Brain microvascular endothelial cell (primary cell): ENCODE measurements around the gene PRDM15.

Experiments
- DNase-seq: peaks from one replicate; pipeline ENCODE4 v3.0.0-alpha.2; 2020
- H3K27ac ChIP-seq: fragments of 250-450 bp; sonication (Bioruptor Pico); 2 replicates; pipeline ENCODE4 v1.5.1; 2020; ENCODE audit warnings: mild to moderate bottlenecking, moderate library complexity
- H3K27me3 ChIP-seq: fragments of 250-450 bp; sonication (Bioruptor Pico); replicated peaks from 2 replicates; pipeline ENCODE4 v1.5.1; 2020; ENCODE audit warnings: mild to moderate bottlenecking
- H3K36me3 ChIP-seq: fragments of 250-450 bp; sonication (Bioruptor Pico); replicated peaks from 2 replicates; pipeline ENCODE4 v1.5.1; 2020; ENCODE audit warnings: mild to moderate bottlenecking
- H3K4me3 ChIP-seq: 2 replicates; pipeline ENCODE4 v1.5.1; 2011; ENCODE audit warnings: low read depth, mild to moderate bottlenecking, control low read depth, low read length, moderate library complexity
- in situ Hi-C: cut with HindIII; loops from 2 replicates; pipeline ENCODE4 v1.10.0; 2017; ENCODE audit warnings: low sequenced_read_pairs, low pct_ligation_motif_present
- TF ChIP-seq, protein P1 (sequence below): IDR thresholded peaks from 2 replicates; pipeline ENCODE4 v1.5.1; 2011; ENCODE audit warnings: low read depth, mild to moderate bottlenecking, moderate library complexity, low read length, control low read depth, inconsistent platforms; ENCODE audit errors: missing control alignments

PRDM15 gene

GRCh38 chr21:41764558-41765419 is 114.4 kb downstream of the PRDM15 start:
- in situ Hi-C loops, result loop anchor here (10.0 kb wide), 1 partner anchor 150 kb away; no protein-coding TSS in a partner anchor
- Histone ChIP-seq H3K36me3 (no peaks in the 10 kb centered on the region), H3K4me3 (no peak overlapping the region)

GRCh38 chr21:41763996-41764395 is 115.1 kb downstream of the PRDM15 start:
- in situ Hi-C loops, result loop anchor here (10.0 kb wide), 1 partner anchor 149 kb away; no protein-coding TSS in a partner anchor
- no peak overlapping the region for H3K27ac ChIP-seq
- H3K27me3 ChIP-seq, result peaks cover 45% of the 10 kb centered on the region
- TF ChIP-seq, protein P1, sequence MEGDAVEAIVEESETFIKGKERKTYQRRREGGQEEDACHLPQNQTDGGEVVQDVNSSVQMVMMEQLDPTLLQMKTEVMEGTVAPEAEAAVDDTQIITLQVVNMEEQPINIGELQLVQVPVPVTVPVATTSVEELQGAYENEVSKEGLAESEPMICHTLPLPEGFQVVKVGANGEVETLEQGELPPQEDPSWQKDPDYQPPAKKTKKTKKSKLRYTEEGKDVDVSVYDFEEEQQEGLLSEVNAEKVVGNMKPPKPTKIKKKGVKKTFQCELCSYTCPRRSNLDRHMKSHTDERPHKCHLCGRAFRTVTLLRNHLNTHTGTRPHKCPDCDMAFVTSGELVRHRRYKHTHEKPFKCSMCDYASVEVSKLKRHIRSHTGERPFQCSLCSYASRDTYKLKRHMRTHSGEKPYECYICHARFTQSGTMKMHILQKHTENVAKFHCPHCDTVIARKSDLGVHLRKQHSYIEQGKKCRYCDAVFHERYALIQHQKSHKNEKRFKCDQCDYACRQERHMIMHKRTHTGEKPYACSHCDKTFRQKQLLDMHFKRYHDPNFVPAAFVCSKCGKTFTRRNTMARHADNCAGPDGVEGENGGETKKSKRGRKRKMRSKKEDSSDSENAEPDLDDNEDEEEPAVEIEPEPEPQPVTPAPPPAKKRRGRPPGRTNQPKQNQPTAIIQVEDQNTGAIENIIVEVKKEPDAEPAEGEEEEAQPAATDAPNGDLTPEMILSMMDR, result no peak
- no peaks in the 10 kb centered on the region for H3K36me3 ChIP-seq
- no peak for DNase-seq
- no peak overlapping the region for H3K4me3 ChIP-seq

More at GRCh38 chr21:41764558-41765419, 114.4 kb downstream of the PRDM15 start:
- TF ChIP-seq, protein P1, result no peak
- no peak overlapping the region for H3K27ac ChIP-seq
- no peak for DNase-seq
- H3K27me3 ChIP-seq, result peaks cover 48% of the 10 kb centered on the region

DNA sequence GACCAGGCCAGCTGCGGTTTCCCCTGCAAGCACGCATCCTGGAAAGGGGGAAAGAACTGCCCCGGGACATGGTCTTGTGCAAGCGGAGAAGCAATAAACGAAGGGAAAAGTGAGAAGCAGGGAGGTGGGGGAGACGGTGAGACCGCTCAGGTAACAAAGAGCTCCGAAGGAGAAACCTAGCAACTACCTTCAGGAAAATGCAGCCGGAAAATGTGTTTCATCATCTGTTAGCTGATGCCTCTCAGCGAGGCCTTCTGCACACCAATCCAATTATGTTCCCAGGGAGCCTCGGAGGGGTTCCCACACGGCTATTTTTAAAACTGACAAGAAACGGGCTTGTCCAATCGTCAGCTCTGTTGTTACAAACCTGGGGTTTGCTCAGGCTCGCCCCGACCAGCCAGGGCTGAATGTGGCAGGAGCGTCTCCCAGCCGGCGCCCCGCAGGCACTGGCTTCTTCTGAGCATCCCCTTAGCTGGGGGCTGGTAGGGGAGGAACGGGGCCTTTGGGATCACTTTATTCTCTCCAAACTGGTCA is 115.7 kb downstream of the PRDM15 start:
- no peak overlapping the region for H3K4me3 ChIP-seq
- no peak for DNase-seq
- TF ChIP-seq, protein P1, result no peak
- no peaks in the 10 kb centered on the region for H3K36me3 ChIP-seq
- no peak overlapping the region for H3K27ac ChIP-seq
- in situ Hi-C loops, result loop anchor here (10.0 kb wide), 1 partner anchor 149 kb away; no protein-coding TSS in a partner anchor
- H3K27me3 ChIP-seq, result peaks cover 45% of the 10 kb centered on the region

DNA sequence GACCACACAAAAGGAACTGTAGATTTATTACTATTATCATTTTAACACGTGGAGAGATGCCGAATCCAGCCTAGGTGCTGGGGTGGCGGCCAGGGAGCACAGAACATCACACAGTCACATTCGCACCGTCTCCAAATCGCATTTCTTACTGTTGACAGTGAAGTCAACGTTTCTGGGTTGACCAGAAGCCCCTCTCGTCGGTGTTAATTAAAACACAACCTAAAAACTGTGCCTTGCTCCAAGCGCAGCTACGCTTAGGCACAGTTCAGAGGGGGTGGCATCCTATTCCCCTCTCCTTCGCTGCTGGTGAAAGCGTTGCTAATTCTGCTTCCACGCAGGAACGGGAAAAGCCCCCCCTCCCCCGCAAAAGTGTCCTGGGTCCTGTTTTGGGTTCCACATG is 116.4 kb downstream of the PRDM15 start:
- peaks cover 45% of the 10 kb centered on the region for H3K27me3 ChIP-seq
- no peaks in the 10 kb centered on the region for H3K36me3 ChIP-seq
- no peak for DNase-seq
- H3K27ac ChIP-seq, result no peak overlapping the region
- H3K4me3 ChIP-seq, result no peak overlapping the region
- TF ChIP-seq, protein P1, result no peak
- in situ Hi-C loops, result loop anchor here (10.0 kb wide), 1 partner anchor 148 kb away; no protein-coding TSS in a partner anchor

DNA sequence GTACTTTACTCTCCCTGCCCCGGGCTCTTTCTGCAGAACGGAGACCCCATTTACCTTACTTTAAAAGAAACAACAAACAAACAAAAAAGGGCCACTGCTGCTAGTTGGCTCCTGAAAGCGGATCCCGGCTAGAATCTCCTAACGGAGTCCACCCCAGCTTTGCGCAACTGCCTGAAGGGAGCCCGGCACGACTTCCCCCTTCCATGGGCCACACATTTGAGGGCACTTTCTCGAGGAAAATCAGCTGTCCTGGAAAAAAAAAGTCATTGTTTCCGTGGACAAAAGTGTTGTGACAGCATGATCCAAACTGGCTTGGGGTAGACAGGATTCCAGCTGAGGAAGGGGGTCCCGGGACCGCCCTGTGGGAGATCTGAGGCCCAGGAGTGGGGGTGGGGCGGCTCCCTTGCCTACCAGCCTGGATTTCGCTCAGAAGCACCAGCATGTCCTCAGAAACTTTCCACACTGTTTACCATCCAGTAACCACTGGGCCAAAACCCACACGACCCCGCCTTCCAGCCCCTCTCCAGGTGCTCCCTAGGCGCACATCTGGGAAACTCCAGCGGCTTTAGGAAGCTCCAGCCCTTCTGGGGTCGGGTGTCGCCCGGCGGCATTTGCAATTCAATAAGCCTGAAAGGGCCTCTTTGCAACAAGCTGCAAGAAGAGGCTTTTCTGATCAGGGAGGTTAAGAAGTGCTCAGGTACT is 117.1 kb downstream of the PRDM15 start:
- in situ Hi-C loops, result loop anchor here (10.0 kb wide), 1 partner anchor 147 kb away; no protein-coding TSS in a partner anchor
- DNase-seq, result no peak
- TF ChIP-seq, protein P1, result no peak
- H3K27me3 ChIP-seq, result peaks cover 45% of the 10 kb centered on the region
- no peaks in the 10 kb centered on the region for H3K36me3 ChIP-seq
- H3K4me3 ChIP-seq, result no peak overlapping the region
- H3K27ac ChIP-seq, result no peak overlapping the region
